Hematopoietic multipotent progenitor cell (in vitro differentiated cells): ENCODE data around the gene TCP11L2. TPM values are rescaled to one million over a fixed set of nuclear protein-coding genes. Genes with fewer than 3 reads are reported as not detected.
"Not testable (repeated sequence)": the region's sequence is repeated elsewhere in the genome, so short reads cannot be mapped to it uniquely, and the experiment has no call there.

Experiments used
- DNase-seq, 3 donors: peaks; one replicate each; pipeline ENCODE4 v3.0.0-alpha.2; 2011 to 2015; ENCODE audit warnings: low read depth in 2 of 3, low spot score in 2 of 3
- total RNA-seq: library from RNA; depleted of rRNA; stranded (reverse); fragments of >200 nt; gene quantifications from one replicate; pipeline ENCODE4 v1.2.3, GENCODE V29; 2012

Gene TCP11L2
- total RNA-seq, 1 donor = 60.1 TPM

DNA sequence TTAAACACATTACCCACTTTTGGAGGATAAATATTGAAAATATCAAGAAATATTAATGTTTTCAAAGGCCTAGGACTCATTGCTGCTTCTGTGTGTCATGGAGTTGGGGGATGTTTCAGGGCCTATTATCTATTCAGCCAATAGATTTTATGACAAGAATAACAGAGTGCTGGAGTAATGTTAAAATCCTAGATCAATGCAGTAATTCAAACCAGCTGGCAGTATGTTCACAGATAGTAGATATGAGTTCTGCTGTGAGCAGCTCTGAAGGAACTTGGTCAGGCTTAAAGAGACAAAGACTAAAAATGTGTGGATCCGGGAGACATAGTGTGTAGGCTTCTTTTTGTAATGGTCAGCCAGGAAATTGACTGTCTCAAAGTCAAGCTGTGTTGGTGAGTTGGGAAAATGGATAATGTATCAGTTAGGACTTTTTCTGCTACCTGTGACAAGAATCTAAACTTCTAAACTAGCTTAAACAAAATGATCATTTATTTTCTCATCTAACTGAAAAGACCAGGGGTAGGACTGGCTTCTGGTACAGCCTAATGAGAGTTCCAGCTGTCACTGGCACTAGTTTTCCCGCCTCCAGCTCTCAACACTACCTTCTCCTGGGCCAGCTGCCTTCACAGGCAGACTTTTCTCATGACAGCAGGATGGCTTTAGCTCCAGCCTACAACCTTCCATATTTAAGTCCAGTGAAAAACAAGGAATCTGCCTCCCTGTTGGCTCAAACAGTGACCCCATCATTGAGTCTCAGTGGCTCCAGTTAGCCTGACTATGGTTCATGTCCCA, 38.7 kb downstream of the TCP11L2 start:
- no peak for DNase-seq

DNA sequence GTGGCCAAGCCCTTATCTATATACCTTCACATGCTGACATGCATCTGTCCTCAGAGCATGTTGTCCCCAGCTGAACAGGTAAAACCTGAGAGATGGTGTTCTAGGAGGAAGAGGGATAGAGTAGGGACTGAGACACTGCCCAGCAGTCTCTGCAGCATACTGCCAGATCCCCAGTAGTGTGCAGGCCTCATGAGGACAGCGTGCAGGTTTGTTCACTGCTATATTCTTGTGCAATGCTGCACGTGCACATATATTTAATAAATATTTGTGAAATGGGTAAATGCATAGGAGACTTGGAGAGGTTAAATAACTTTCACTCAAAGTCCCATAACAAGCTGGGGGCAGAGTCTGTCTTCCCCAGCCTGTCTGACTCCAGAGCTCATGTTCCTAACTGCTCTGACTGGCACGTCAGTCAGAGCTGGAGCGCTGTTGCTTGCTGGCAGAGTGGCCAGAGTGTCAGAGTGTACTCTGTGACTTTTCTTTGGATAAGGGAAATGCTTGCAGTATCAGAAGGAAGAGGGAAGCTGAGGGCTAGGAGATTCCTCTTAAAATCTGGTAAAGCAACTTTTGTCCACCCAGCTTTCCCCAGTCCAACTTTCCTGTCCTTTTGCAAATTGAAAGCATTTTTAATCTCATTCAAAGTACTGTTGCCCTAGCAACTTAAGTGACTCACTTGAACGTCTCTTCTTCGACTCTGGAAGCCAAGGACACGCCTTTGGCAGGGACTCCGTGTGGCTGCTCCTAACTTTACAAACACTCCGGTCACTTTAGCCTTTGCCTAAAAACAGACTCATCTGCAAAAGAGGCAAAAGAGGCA, 40.1 kb downstream of the TCP11L2 start:
- DNase-seq = no peak

GRCh38 chr12:106343214-106343528, 40.6 kb downstream of the TCP11L2 start:
- no peak for DNase-seq

DNA sequence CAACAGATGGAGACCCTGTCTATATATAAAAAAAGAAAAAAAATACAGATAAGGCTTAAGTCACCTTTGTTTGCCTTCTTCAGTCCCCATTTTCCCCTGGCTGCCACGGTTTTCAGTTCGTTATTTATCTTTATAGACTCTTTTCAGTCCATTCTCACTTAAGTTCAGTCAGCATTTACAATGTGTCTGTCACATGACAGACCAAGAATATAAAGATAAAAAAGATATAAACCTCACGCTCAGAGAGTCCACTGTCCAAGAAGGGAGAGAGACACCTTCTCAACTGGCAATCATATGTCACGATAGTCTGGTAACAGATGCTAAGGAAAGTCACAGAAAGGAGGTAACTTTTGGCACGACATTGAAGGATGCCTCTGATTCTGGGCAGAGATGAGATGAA, 41.6 kb downstream of the TCP11L2 start:
- DNase-seq = no peak

GRCh38 chr12:106345746-106346145, 43.2 kb downstream of the TCP11L2 start:
- DNase-seq = peak in 2 of 3 donors; percentile 26 to 42

DNA sequence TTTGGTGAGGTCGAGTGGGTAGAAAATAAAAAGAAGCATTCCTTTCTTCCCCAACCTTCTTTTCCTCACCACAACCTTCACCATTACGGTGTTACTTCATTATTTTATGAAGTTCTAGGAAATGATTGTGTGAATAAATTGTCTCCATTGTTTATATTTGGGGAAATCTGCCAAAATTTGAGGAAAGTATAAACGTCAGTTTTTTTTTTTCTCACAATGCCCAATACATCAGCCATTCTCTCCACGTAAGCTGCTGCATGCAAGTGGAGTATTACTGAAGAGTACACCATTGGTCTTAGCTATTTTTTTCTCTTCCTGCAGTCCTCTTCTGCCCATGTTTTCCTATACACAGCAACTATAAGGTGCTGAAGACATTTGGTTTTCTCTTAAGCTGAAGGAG, 45.9 kb downstream of the TCP11L2 start:
- no peak for DNase-seq

- DNase-seq = no peak
These were observed 50.6 kb downstream of the TCP11L2 start for GRCh38 chr12:106353175-106353574.

- peak; percentile 96 to 98 (median 98) for DNase-seq
These were observed 55.2 kb downstream of the TCP11L2 start, which contains the start of gene POLR3B for GRCh38 chr12:106357549-106358395. Gene POLR3B (plus strand): TSS chr12:106357748. CDS start chr12:106357880, 132 bp downstream.

DNA sequence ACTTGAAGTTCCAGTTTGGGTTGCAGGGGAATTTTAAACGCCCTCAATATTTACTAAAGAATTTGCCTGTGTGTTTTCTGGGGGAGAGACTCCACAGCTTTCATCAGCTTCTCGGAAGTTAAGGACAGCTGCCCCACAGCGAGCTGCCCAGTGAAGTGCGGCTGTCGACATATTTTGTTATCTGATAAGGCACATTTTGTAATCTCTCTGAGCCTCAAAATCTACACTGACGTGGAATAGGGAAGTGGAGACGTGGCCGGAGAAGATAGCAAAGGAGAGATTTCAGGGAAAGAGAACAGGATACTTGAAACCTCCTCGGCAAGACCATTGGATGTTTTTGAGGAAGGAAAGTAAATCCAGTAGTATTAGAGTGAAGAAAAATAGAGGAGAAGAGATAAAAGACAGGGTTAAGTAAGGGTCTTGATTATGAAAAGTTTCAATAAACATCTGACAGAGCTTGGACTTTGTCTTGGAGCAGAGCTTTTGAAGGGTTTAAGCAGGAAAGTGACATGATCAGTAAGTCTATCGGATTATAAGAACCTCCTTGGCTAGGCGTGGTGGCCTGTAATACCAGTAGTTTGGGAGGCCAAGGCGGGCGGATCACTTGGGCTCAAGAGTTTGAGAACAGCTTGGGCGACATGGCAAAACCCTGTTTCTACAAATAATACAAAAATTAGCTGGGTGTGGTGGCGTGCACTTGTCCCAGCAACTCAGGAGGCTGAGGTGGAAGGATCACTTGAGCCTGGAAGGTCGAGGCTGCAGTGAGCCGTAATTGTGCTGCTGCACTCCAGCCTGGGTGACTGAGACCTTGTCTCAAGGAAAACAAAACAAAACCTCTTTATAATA, 56.1 kb downstream of the TCP11L2 start:
- peak in 2 of 3 donors; percentile 61 to 68 for DNase-seq

DNA sequence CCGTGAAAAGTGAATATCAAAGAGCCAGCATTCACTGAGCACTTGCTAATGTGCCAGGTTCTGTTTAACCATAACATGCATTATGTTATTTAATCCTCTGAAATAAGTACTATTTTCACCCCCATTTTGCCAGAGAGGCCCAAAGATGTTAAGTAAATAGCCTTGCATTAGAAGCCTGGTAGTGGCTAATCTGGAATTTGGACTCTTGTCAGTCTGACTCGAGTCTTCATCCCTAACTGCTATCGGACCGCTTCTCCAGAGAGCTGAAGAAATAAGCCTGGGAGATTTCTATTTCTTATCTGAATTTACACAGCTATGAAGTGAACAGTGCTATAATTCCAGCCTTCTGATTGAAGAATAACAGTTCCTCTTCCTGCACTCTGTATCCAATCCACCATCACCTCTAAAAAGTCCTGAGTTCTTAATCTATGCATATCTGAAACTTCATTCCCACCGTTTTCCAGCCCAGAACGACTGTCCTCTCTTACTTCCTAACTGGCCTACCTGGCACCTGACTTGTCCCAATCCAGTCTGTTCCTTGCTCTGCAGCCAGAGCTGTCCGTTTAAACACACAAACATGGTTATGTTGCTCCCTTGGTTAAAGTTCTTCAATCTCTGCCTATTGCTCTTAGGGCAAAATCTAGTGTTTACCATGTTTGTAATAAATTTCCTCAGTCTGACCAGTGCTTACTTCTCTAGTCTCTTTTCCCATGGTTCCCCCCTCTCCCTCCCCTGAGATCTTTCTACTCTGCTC, 57.3 kb downstream of the TCP11L2 start:
- no peak for DNase-seq

DNA sequence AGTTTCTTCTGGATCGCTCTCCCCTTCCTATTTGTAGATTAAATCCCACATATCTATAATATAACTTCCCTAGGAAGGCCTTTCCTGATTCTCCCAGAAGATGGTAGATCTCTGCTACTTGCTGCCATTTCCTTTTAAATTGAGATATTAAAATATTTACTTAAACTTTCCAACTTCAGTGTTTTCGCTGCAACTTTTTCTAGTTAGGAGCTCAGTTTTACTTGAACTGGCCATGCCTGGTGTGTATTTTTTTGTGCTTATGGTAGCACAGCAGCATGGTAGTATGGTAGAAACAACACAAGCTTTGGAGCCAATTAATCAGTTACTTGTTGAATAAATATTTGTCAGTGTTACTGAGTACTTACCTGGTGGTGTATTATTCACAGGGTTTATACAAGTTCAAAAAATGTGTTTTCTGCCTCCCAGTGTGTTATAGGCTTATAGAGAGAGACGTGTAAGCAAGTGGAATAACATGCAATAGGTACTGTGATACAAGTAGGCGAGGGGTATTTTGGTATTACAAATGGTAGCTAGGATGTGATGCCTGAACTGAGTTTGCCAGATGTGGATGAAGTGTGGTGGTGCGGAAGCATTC, 58.0 kb downstream of the TCP11L2 start:
- no peak for DNase-seq

- no peak for DNase-seq
These were observed 60.4 kb downstream of the TCP11L2 start for GRCh38 chr12:106362971-106363370.

DNA sequence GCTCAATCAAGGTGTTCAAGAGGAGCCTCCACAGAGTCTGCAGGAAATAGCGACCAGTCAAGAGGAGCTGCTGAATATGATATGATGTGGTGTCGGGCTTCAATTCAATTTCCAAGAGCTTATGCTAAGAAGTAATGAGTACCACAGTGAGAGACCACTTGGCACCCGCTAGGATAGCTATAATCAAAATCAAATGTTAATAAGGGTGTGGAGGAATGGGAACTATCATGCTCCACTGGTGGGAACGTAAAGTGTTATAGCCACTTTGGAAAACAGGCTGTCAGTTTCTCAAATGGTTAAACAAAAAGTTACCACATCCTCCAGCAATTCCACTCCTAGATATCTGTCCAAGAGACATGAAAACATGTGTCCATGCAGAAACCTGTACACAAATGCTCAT, 61.7 kb downstream of the TCP11L2 start:
- no peak for DNase-seq

DNA sequence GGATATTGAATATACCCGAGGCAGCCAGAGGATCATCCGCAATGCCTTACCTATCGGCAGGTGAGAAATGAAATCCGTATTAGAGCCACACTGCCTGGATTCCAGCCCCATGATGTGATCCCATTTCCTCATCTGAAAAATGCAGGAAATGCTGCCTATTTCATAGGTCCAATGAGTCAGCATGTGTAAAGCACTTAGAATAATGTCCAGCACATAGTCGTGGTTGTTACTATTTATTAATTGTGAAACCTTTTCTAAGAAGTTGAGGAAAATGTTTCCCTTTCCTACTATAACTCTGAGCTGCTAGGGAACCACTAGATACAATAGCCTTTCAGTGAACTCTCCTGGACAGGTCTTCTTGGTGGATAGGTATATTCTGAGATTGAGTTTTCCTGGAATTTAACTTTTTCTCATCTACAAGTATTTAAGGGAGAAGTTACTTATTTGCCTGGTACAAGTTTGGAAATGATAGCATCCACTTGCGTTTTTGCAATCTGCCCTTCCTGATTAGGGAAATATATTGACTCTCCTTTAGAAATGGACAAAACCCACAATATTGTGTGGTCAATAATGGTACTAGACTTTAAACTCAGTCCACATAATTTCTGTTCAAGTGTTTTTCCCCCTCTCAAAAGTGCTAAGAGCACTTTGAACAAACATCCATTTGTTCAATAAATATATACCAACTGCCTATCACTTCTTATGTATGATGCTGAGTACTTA, 67.3 kb downstream of the TCP11L2 start:
- no peak for DNase-seq

GRCh38 chr12:106378788-106379187, 76.3 kb downstream of the TCP11L2 start:
- no peak for DNase-seq

DNA sequence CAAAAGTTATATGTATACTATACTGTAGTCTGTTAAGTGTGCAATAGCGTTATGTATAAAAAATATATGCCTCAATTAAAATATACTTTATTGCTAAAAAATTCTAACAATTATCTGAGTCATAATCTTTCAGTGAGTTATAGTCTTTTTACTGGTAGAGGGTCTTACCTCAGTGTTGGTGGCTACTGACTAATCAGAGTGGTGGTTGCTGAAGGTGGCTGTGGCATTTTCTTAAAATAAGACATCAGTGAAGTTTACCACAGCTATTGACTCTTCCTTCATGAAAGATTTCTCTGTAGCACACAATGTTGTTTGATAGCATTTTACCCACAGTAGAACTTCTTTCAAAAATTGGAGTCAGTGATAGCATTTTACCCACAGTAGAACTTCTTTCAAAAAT, 78.4 kb downstream of the TCP11L2 start:
- DNase-seq = no peak

DNA sequence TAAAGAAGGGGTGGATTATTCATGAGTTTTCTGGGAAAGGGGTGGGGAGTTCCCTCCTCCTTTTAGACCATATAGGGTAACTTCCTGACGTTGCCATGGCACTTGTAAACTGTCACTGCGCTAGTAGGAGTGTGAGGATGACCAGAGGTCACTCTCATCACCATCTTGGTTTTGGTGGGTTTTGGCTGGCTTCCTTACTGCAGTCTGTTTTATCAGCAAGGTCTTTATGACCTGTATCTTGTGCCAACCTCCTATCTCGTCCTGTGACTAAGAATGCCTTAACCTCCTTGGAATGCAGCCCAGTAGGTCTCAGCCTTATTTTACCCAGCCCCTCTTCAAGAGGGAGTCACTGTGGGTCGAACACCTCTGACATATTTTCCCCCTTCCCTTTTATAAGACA, 79.3 kb downstream of the TCP11L2 start:
- DNase-seq = not testable (repeated sequence)

DNA sequence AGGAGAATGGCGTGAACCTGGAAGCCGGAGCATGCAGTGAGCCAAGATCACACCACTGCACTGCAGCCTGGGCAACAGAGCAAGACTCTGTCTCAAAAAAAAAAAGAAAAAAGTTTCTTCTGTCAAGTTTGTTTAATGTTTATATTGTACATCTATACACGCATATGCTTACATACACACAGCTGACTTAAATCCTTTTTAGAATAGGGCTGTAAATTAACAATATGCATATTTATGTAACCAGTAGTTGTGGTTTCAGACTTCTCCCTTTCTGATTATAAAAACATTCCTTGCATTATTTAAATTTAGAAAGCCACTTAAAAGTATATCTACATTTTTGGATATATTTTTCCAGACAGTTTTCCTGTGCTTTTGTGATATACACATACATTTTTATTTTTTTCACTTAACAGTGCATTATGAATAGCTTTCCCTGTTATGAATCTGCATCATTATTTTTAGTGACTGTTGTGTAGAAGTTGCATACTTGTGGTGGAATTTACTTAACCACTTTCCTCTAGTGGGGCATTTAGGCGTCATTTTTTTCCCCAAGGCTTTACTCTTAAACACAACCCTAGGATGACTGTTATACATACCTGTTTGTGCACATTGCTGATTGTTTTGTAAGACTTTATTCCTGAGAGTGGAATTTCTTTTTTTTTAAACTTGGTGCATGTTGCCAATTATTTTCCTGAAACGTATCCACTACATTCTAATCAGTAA, 84.4 kb downstream of the TCP11L2 start:
- no peak for DNase-seq
